Fibroblast of the aortic adventitia (primary cell): ENCODE results near the gene SCNN1A. TPM values are rescaled to one million over a fixed set of nuclear protein-coding genes. Genes with fewer than 3 reads are reported as not detected.

Experiments
- DNase-seq: peaks from one replicate; pipeline ENCODE4 v3.0.0-alpha.2; 2010; ENCODE audit warnings: low read depth
- H3K4me3 ChIP-seq: 2 replicates; pipeline ENCODE4 v1.5.1; 2011; ENCODE audit warnings: low read depth, mild to moderate bottlenecking, control low read depth, low read length, moderate library complexity
- total RNA-seq: library from RNA; depleted of rRNA; stranded (reverse); fragments of >200 nt; gene quantifications from 2 replicates; pipeline ENCODE4 v1.2.3, GENCODE V29; 2012; ENCODE audit warnings: low replicate concordance
- TF ChIP-seq, protein P1 (sequence below): IDR thresholded peaks from 2 replicates; pipeline ENCODE4 v1.5.1; 2011; ENCODE audit warnings: mild to moderate bottlenecking, low read length, control low read depth, inconsistent platforms; ENCODE audit not compliant: insufficient read depth

The SCNN1A gene
- total RNA-seq = under 0.01 TPM in 1 of 2 replicates, not detected in the other

GRCh38 chr12:6375269-6376078 lies at the start of gene SCNN1A:
SCNN1A (minus strand) TSS chr12:6375563; CDS start chr12:6374783, 780 bp downstream.
- DNase-seq = no peak
- TF ChIP-seq, protein P1, sequence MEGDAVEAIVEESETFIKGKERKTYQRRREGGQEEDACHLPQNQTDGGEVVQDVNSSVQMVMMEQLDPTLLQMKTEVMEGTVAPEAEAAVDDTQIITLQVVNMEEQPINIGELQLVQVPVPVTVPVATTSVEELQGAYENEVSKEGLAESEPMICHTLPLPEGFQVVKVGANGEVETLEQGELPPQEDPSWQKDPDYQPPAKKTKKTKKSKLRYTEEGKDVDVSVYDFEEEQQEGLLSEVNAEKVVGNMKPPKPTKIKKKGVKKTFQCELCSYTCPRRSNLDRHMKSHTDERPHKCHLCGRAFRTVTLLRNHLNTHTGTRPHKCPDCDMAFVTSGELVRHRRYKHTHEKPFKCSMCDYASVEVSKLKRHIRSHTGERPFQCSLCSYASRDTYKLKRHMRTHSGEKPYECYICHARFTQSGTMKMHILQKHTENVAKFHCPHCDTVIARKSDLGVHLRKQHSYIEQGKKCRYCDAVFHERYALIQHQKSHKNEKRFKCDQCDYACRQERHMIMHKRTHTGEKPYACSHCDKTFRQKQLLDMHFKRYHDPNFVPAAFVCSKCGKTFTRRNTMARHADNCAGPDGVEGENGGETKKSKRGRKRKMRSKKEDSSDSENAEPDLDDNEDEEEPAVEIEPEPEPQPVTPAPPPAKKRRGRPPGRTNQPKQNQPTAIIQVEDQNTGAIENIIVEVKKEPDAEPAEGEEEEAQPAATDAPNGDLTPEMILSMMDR = no peak
- H3K4me3 ChIP-seq = no peak within 1 kb of the TSS

DNA sequence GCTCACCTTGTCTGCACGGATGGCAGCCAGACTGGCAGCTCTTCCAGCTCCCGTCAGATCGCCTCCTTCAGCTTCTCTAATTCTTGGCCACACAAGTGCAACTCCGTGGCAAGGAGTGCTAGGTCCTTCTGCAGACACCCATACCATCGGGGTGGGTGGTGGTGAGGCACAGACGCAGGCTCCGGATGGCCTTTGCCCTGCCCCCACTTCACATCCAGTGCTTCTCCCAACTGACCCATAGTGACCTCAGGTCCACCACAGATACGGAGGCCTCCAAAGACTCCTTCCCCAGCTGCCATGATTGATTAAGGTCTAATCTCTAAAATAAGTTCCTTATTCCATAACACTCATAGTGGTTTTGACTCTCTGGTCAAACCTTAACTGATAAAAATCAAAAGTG lies 49.5 kb upstream of the SCNN1A start:
- no peak overlapping the region for H3K4me3 ChIP-seq
- no peak for DNase-seq
- TF ChIP-seq, protein P1 = no peak

- TF ChIP-seq, protein P1 = no peak
- no peak for DNase-seq
- H3K4me3 ChIP-seq = no peak overlapping the region
Measured at GRCh38 chr12:6424008-6424347, 48.6 kb upstream of the SCNN1A start.

DNA sequence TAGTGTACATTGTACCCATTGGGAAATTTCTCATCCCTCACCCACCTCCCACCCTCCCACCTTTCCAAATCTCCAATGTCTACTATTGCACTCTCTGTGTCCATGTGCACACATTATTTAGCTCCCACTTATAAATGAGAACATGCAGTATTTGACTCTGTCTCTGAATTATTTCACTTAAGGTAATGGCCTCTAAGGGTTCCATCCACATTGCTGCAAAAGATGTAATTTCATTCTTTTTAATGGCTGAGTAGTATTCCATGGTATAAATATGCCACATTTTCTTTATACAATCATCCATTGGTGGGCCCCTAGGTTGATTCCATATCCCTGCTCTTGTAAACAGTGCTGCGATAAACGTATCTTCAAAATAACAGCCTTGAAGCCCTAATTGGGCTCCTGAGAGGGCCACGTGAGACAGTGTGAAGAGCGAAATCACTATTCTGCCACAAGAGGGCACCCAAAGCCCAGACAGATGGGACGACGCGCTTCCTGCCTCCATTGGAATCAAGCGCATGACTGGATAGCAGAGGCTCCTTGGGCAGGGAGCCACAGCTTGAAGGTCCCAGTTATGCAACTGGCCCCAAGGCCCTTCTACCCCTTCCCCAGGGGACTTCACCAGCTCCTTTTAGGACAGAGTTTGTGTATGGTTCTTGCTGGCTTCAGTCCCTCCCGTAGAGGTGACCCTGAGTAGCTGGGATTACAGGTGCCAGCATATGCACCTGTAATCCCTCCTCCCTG lies 48.1 kb upstream of the SCNN1A start:
- DNase-seq = peak; percentile 96
- TF ChIP-seq, protein P1 = peak; percentile 83
- H3K4me3 ChIP-seq = no peak overlapping the region

GRCh38 chr12:6420364-6420763 lies 45.0 kb upstream of the SCNN1A start:
- peak; percentile 13 for DNase-seq
- TF ChIP-seq, protein P1 = no peak
- no peak overlapping the region for H3K4me3 ChIP-seq

GRCh38 chr12:6418796-6419195 lies 43.4 kb upstream of the SCNN1A start:
- no peak overlapping the region for H3K4me3 ChIP-seq
- DNase-seq = no peak
- TF ChIP-seq, protein P1 = no peak
